MM.1S (cell line): ENCODE results near the gene MRO.

Experiments used
- DNase-seq: peaks from one replicate; pipeline ENCODE4 v3.0.0-alpha.2; 2015
- H2AFZ ChIP-seq: fragments of 300-600 bp; sonication (generic); 2 replicates; pipeline ENCODE4 v1.6.0; 2016; ENCODE audit warnings: antibody characterized with exemption, low read length
- H3F3A ChIP-seq: fragments of 300-600 bp; sonication (generic); 2 replicates; pipeline ENCODE4 v1.6.1; 2016; ENCODE audit warnings: mild to moderate bottlenecking, antibody characterized with exemption, low read length, moderate library complexity, mixed read lengths; ENCODE audit not compliant: insufficient read depth
- H3K27ac ChIP-seq: fragments of 300-600 bp; sonication (generic); 2 replicates; pipeline ENCODE4 v1.5.1; 2016; ENCODE audit warnings: mild to moderate bottlenecking, low read length
- H3K27me3 ChIP-seq: fragments of 300-600 bp; sonication (generic); replicated peaks from 2 replicates; pipeline ENCODE4 v1.6.0; 2016; ENCODE audit warnings: low read length; ENCODE audit not compliant: insufficient read depth
- H3K36me3 ChIP-seq: fragments of 300-600 bp; sonication (generic); replicated peaks from 2 replicates; pipeline ENCODE4 v1.6.1; 2016; ENCODE audit warnings: mild to moderate bottlenecking, low read length, mixed read lengths; ENCODE audit not compliant: insufficient read depth
- H3K4me1 ChIP-seq: fragments of 300-600 bp; sonication (generic); 2 replicates; pipeline ENCODE4 v1.6.1; 2016; ENCODE audit warnings: low read length, mixed read lengths
- H3K4me2 ChIP-seq: fragments of 300-600 bp; sonication (generic); 2 replicates; pipeline ENCODE4 v1.6.0; 2016; ENCODE audit warnings: low read depth, low read length
- H3K4me3 ChIP-seq: fragments of 300-600 bp; sonication (generic); 2 replicates; pipeline ENCODE4 v1.5.1; 2016; ENCODE audit warnings: low read length, mixed read lengths
- H3K79me2 ChIP-seq: fragments of 300-600 bp; sonication (generic); 2 replicates; pipeline ENCODE4 v1.6.1; 2016; ENCODE audit warnings: mixed run types, low read length, mixed read lengths
- H3K9ac ChIP-seq: fragments of 300-600 bp; sonication (generic); 2 replicates; pipeline ENCODE4 v1.6.1; 2016; ENCODE audit warnings: low read length, mixed read lengths
- H3K9me2 ChIP-seq: fragments of 300-600 bp; sonication (generic); replicated peaks from 2 replicates; pipeline ENCODE4 v1.6.1; 2016; ENCODE audit warnings: mild to moderate bottlenecking, low read length, mixed read lengths; ENCODE audit not compliant: insufficient read depth
- H3K9me3 ChIP-seq: fragments of 300-600 bp; sonication (generic); replicated peaks from 2 replicates; pipeline ENCODE4 v1.6.1; 2016; ENCODE audit warnings: mild to moderate bottlenecking, low read length, mixed read lengths; ENCODE audit not compliant: insufficient read depth
- H4K20me1 ChIP-seq: fragments of 300-600 bp; sonication (generic); 2 replicates; pipeline ENCODE4 v1.6.1; 2016; ENCODE audit warnings: mild to moderate bottlenecking, low read length, moderate library complexity, mixed read lengths; ENCODE audit not compliant: insufficient read depth
- CTCF ChIP-seq: fragments of 300-600 bp; sonication (generic); IDR thresholded peaks from 2 replicates; pipeline ENCODE4 v1.5.1; 2016; ENCODE audit warnings: antibody characterized with exemption, low read length, mixed read lengths
- EZH2 ChIP-seq: fragments of 300-600 bp; sonication (generic); optimal IDR thresholded peaks from 2 replicates; pipeline ENCODE3; 2017; ENCODE audit warnings: low read depth, mild to moderate bottlenecking, antibody characterized with exemption, low read length, mixed read lengths
- EZH2phosphoT487 ChIP-seq: fragments of 300-600 bp; sonication (generic); IDR thresholded peaks from 2 replicates; pipeline ENCODE4 v1.6.1; 2018; ENCODE audit warnings: antibody characterized with exemption, low read length

Gene MRO

GRCh38 chr18:50754297-50754696, 65.5 kb downstream of the MRO start:
- H3K9me2 ChIP-seq = no peaks in the 10 kb centered on the region
- TF ChIP-seq CTCF (no peak), EZH2 (no peak), EZH2phosphoT487 (no peak)
- no peaks in the 10 kb centered on the region for H3K79me2 ChIP-seq
- no peaks in the 10 kb centered on the region for H3K36me3 ChIP-seq
- H3K4me3 ChIP-seq = no peak overlapping the region
- H3K4me1 ChIP-seq = no peaks in the 10 kb centered on the region
- no peaks in the 10 kb centered on the region for H3K9me3 ChIP-seq
- H3K4me2 ChIP-seq = no peak overlapping the region
- DNase-seq = no peak
- H3K9ac ChIP-seq = no peak overlapping the region
- no peaks in the 10 kb centered on the region for H4K20me1 ChIP-seq
- no peaks in the 10 kb centered on the region for H3F3A ChIP-seq
- H2AFZ ChIP-seq = no peak overlapping the region
- H3K27me3 ChIP-seq = no peaks in the 10 kb centered on the region
- H3K27ac ChIP-seq = no peak overlapping the region

- H4K20me1 ChIP-seq = no peaks in the 10 kb centered on the region
- H3K9me3 ChIP-seq = no peaks in the 10 kb centered on the region
- H3K4me3 ChIP-seq = no peak overlapping the region
- no peaks in the 10 kb centered on the region for H3K27me3 ChIP-seq
- H2AFZ ChIP-seq = no peak overlapping the region
- H3K27ac ChIP-seq = no peak overlapping the region
- DNase-seq = no peak
- no peak overlapping the region for H3K4me2 ChIP-seq
- TF ChIP-seq CTCF = no peak
- TF ChIP-seq EZH2phosphoT487 = no peak
- no peaks in the 10 kb centered on the region for H3K79me2 ChIP-seq
- H3K4me1 ChIP-seq = no peaks in the 10 kb centered on the region
- no peak overlapping the region for H3K9ac ChIP-seq
- H3F3A ChIP-seq = no peaks in the 10 kb centered on the region
- no peaks in the 10 kb centered on the region for H3K36me3 ChIP-seq
- H3K9me2 ChIP-seq = no peaks in the 10 kb centered on the region
These were observed 66.5 kb downstream of the MRO start for GRCh38 chr18:50753311-50753710.

GRCh38 chr18:50751947-50752346, 67.9 kb downstream of the MRO start:
- Histone ChIP-seq H3K27me3 (no peaks in the 10 kb centered on the region), H3F3A (no peaks in the 10 kb centered on the region), H3K4me1 (no peaks in the 10 kb centered on the region), H3K9me2 (no peaks in the 10 kb centered on the region), H3K4me2 (no peak overlapping the region), H4K20me1 (no peaks in the 10 kb centered on the region), H3K27ac (no peak overlapping the region), H3K4me3 (no peak overlapping the region), H3K79me2 (no peaks in the 10 kb centered on the region), H2AFZ (no peak overlapping the region), H3K36me3 (no peaks in the 10 kb centered on the region), H3K9ac (no peak overlapping the region), H3K9me3 (no peaks in the 10 kb centered on the region)
- no peak for TF ChIP-seq CTCF
- TF ChIP-seq EZH2phosphoT487 = no peak
- no peak for TF ChIP-seq EZH2
- no peak for DNase-seq
